Activated CD4-positive, alpha-beta T cell treated with anti-CD3 and anti-CD28 coated beads for 36 hours (primary cell): Measurements from ENCODE around the gene TMEM63A. TPM values are rescaled to one million over a fixed set of nuclear protein-coding genes. Genes with fewer than 3 reads are reported as not detected.

Experiments
- ATAC-seq: fragments of 200-7000 bp; cut with Tn5 transposase; one replicate; pipeline ENCODE4 v1.10.0; 2021; ENCODE audit warnings: mild to moderate bottlenecking, moderate library complexity
- CTCF ChIA-PET: fragments of 350-600 bp; sonication (Branson Sonifier 250); formaldehyde crosslinking; loops from one replicate; lab custom pipeline; 2021; ENCODE audit warnings: antibody characterized with exemption; lab: Charles Lee
- POLR2A ChIA-PET: fragments of 350-600 bp; sonication (Branson Sonifier 250); formaldehyde crosslinking; loops from one replicate; lab custom pipeline; 2021; ENCODE audit warnings: antibody characterized with exemption, inconsistent platforms; lab: Charles Lee
- DNase-seq: peaks from one replicate; pipeline ENCODE4 v3.0.0-alpha.2; 2020
- H3K27ac Mint-ChIP-seq: one replicate; pipeline ENCODE4 v1.8.0; 2021; ENCODE audit warnings: mixed read lengths
- H3K27me3 Mint-ChIP-seq: one replicate; pipeline ENCODE4 v1.8.0; 2021; ENCODE audit warnings: mixed read lengths
- H3K36me3 Mint-ChIP-seq: one replicate; pipeline ENCODE4 v1.8.0; 2021; ENCODE audit warnings: low read depth, mixed read lengths
- H3K4me1 Mint-ChIP-seq: one replicate; pipeline ENCODE4 v1.8.0; 2021; ENCODE audit warnings: mixed read lengths
- H3K4me3 Mint-ChIP-seq: one replicate; pipeline ENCODE4 v1.8.0; 2021; ENCODE audit warnings: mild to moderate bottlenecking, moderate library complexity, mixed read lengths
- H3K9me3 Mint-ChIP-seq: one replicate; pipeline ENCODE4 v1.8.0; 2021; ENCODE audit warnings: low read depth, mixed read lengths
- intact Hi-C, 2 experiments: fragments of 100-400 bp; cut with DNase I in 1 of 2; cut with micrococcal nuclease in 1 of 2; formaldehyde crosslinking; loops; one replicate each; pipeline versions ENCODE4 v1.14.2 to v1.15.1; 2022 to 2024; cut with DNase I, micrococcal nuclease
- total RNA-seq, 2 experiments: library from RNA; stranded (reverse); gene quantifications; one replicate each; pipeline ENCODE4 v1.2.3, GENCODE V29; 2021

Gene TMEM63A
- total RNA-seq, 2 experiments from 2014 or later = 47.3 to 48.0 TPM

- Mint-ChIP-seq H3K27ac (no peak overlapping the region), H3K9me3 (no peaks in the 10 kb centered on the region), H3K4me1 (no peaks in the 10 kb centered on the region), H3K4me3 (no peak overlapping the region), H3K27me3 (no peaks in the 10 kb centered on the region), H3K36me3 (no peaks in the 10 kb centered on the region)
- ATAC-seq (no peak), DNase-seq (no peak)
- CTCF ChIA-PET = interaction anchor here (0.5 to 0.6 kb wide), 2 partner anchors 25 to 79 kb away, joined by 3 to 5 read pairs; partner anchors contain the start of gene EPHX1
- intact Hi-C loops = no loop called here
- POLR2A ChIA-PET = no interaction called here
These were observed 47.5 kb downstream of the TMEM63A start for GRCh38 chr1:225834417-225835329.

GRCh38 chr1:225830841-225831240 is 51.3 kb downstream of the TMEM63A start:
- Mint-ChIP-seq H3K9me3 (no peaks in the 10 kb centered on the region), H3K27me3 (no peaks in the 10 kb centered on the region), H3K27ac (no peak overlapping the region), H3K4me3 (no peak overlapping the region), H3K4me1 (no peaks in the 10 kb centered on the region), H3K36me3 (no peaks in the 10 kb centered on the region)
- intact Hi-C loops = no loop called here
- ChIA-PET CTCF (interaction anchor here (1.1 kb wide), 1 partner anchor 8 kb away, joined by 4 read pairs; no protein-coding TSS in a partner anchor), POLR2A (no interaction called here)
- ATAC-seq (no peak), DNase-seq (no peak)

GRCh38 chr1:225828706-225829345 is 53.4 kb downstream of the TMEM63A start:
- ChIA-PET POLR2A (no interaction called here), CTCF (no interaction called here)
- Mint-ChIP-seq H3K4me1 (no peaks in the 10 kb centered on the region), H3K36me3 (no peaks in the 10 kb centered on the region), H3K4me3 (no peak overlapping the region), H3K9me3 (no peaks in the 10 kb centered on the region), H3K27me3 (no peaks in the 10 kb centered on the region), H3K27ac (no peak overlapping the region)
- ATAC-seq = no peak
- intact Hi-C loops = no loop called here
- no peak for DNase-seq

- Mint-ChIP-seq H3K27me3 (no peaks in the 10 kb centered on the region), H3K27ac (no peak overlapping the region), H3K4me3 (no peak overlapping the region), H3K36me3 (no peaks in the 10 kb centered on the region), H3K9me3 (no peaks in the 10 kb centered on the region), H3K4me1 (no peaks in the 10 kb centered on the region)
- intact Hi-C loops = no loop called here
- DNase-seq = no peak
- POLR2A ChIA-PET = no interaction called here
- CTCF ChIA-PET = interaction anchor here (0.8 kb wide), 1 partner anchor 23 kb away, joined by 3 read pairs; no protein-coding TSS in a partner anchor
- no peak for ATAC-seq
These were observed 55.1 kb downstream of the TMEM63A start for GRCh38 chr1:225827076-225827475.

GRCh38 chr1:225825607-225826007 is 56.6 kb downstream of the TMEM63A start:
- ChIA-PET POLR2A (interaction anchor here (0.6 kb wide), 1 partner anchor 66 kb away, joined by 4 read pairs; no protein-coding TSS in a partner anchor), CTCF (interaction anchor here (0.8 to 1.1 kb wide), 3 partner anchors 14 to 27 kb away, joined by 3 to 5 read pairs (median 3); no protein-coding TSS in a partner anchor)
- intact Hi-C loops = no loop called here
- no peaks in the 10 kb centered on the region for H3K36me3 Mint-ChIP-seq
- no peaks in the 10 kb centered on the region for H3K4me1 Mint-ChIP-seq
- ATAC-seq = no peak
- no peak overlapping the region for H3K27ac Mint-ChIP-seq
- DNase-seq = no peak
- H3K9me3 Mint-ChIP-seq = no peaks in the 10 kb centered on the region
- H3K27me3 Mint-ChIP-seq = no peaks in the 10 kb centered on the region
- no peak overlapping the region for H3K4me3 Mint-ChIP-seq

- no peaks in the 10 kb centered on the region for H3K27me3 Mint-ChIP-seq
These were observed 57.1 kb downstream of the TMEM63A start for GRCh38 chr1:225825078-225825477.

GRCh38 chr1:225824533-225824941 is 57.6 kb downstream of the TMEM63A start:
- H3K4me1 Mint-ChIP-seq = no peaks in the 10 kb centered on the region
- CTCF ChIA-PET = no interaction called here
- DNase-seq = no peak
- intact Hi-C loops = no loop called here
- POLR2A ChIA-PET = no interaction called here
- no peaks in the 10 kb centered on the region for H3K36me3 Mint-ChIP-seq
- no peak overlapping the region for H3K27ac Mint-ChIP-seq
- no peak for ATAC-seq
- H3K27me3 Mint-ChIP-seq = no peaks in the 10 kb centered on the region
- H3K4me3 Mint-ChIP-seq = no peak overlapping the region
- H3K9me3 Mint-ChIP-seq = no peaks in the 10 kb centered on the region

More at GRCh38 chr1:225825078-225825477, 57.1 kb downstream of the TMEM63A start:
- Mint-ChIP-seq H3K4me3 (no peak overlapping the region), H3K9me3 (no peaks in the 10 kb centered on the region), H3K27ac (no peak overlapping the region), H3K4me1 (no peaks in the 10 kb centered on the region), H3K36me3 (no peaks in the 10 kb centered on the region)
- no peak for DNase-seq
- ChIA-PET CTCF (interaction anchor here (1.1 kb wide), 1 partner anchor 15 kb away, joined by 3 read pairs; no protein-coding TSS in a partner anchor), POLR2A (interaction anchor here (0.6 kb wide), 1 partner anchor 66 kb away, joined by 4 read pairs; no protein-coding TSS in a partner anchor)
- ATAC-seq = no peak
- intact Hi-C loops = no loop called here

GRCh38 chr1:225823811-225824261 is 58.3 kb downstream of the TMEM63A start:
- Mint-ChIP-seq H3K4me1 (no peaks in the 10 kb centered on the region), H3K27ac (no peak overlapping the region), H3K36me3 (no peaks in the 10 kb centered on the region), H3K27me3 (no peaks in the 10 kb centered on the region), H3K4me3 (no peak overlapping the region), H3K9me3 (no peaks in the 10 kb centered on the region)
- POLR2A ChIA-PET = no interaction called here
- intact Hi-C loops = no loop called here
- CTCF ChIA-PET = no interaction called here
- ATAC-seq (no peak), DNase-seq (no peak)

- peaks cover under 1% of the 10 kb centered on the region for H3K4me1 Mint-ChIP-seq
- intact Hi-C loops = no loop called here
- H3K9me3 Mint-ChIP-seq = no peaks in the 10 kb centered on the region
- no peak for ATAC-seq
- DNase-seq = no peak
- H3K27me3 Mint-ChIP-seq = no peaks in the 10 kb centered on the region
- H3K4me3 Mint-ChIP-seq = no peak overlapping the region
- no peak overlapping the region for H3K27ac Mint-ChIP-seq
- H3K36me3 Mint-ChIP-seq = no peaks in the 10 kb centered on the region
- ChIA-PET CTCF (interaction anchor here (0.6 to 1.0 kb wide), 4 partner anchors 9 to 331 kb away, joined by 3 to 4 read pairs (median 3); no protein-coding TSS in a partner anchor), POLR2A (no interaction called here)
These were observed 59.4 kb downstream of the TMEM63A start for GRCh38 chr1:225822655-225823403.

GRCh38 chr1:225820522-225821120 is 61.6 kb downstream of the TMEM63A start:
- no peak overlapping the region for H3K27ac Mint-ChIP-seq
- no peaks in the 10 kb centered on the region for H3K27me3 Mint-ChIP-seq
- ATAC-seq (no peak), DNase-seq (no peak)
- H3K36me3 Mint-ChIP-seq = no peaks in the 10 kb centered on the region
- H3K4me1 Mint-ChIP-seq = peaks cover 3% of the 10 kb centered on the region
- H3K9me3 Mint-ChIP-seq = no peaks in the 10 kb centered on the region
- intact Hi-C loops = no loop called here
- ChIA-PET CTCF (no interaction called here), POLR2A (no interaction called here)
- H3K4me3 Mint-ChIP-seq = no peak overlapping the region
